ENCODE measurements around the gene CMTM8.

Gene CMTM8

DNA sequence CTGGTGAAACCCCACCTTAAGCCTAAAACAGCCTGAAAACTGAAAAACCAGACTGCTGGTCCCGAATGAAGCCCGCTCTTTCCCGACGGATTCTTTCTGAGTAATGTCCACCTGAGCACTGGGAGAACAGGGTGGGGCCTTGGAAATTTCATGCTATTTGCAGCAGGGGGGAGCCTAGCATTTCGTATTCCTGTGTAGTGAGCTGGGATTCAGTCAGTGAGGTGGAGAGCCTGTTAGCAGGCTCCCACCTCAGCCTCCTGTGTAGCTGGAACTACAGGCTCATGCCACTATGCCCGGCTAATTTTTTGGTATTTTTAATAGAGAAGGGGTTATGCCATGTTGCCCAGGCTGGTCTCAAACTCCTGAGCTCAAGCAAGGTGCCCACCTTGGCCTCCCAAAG lies 74.7 kb downstream of the CMTM8 start:
- DNase-seq (no peak), ATAC-seq (replicated peaks) (no peak)
- H3K27ac Mint-ChIP-seq, result no peak overlapping the region
- no peak overlapping the region for H3K4me3 Mint-ChIP-seq
- H3K9me3 Mint-ChIP-seq, result no peaks in the 10 kb centered on the region
- peaks cover 22 to 35% of the 10 kb centered on the region in 2 donors for H3K4me1 Mint-ChIP-seq
- peaks cover 11 to 28% of the 10 kb centered on the region in 2 donors for H3K27me3 Mint-ChIP-seq
- H3K36me3 Mint-ChIP-seq, result no peaks in the 10 kb centered on the region

DNA sequence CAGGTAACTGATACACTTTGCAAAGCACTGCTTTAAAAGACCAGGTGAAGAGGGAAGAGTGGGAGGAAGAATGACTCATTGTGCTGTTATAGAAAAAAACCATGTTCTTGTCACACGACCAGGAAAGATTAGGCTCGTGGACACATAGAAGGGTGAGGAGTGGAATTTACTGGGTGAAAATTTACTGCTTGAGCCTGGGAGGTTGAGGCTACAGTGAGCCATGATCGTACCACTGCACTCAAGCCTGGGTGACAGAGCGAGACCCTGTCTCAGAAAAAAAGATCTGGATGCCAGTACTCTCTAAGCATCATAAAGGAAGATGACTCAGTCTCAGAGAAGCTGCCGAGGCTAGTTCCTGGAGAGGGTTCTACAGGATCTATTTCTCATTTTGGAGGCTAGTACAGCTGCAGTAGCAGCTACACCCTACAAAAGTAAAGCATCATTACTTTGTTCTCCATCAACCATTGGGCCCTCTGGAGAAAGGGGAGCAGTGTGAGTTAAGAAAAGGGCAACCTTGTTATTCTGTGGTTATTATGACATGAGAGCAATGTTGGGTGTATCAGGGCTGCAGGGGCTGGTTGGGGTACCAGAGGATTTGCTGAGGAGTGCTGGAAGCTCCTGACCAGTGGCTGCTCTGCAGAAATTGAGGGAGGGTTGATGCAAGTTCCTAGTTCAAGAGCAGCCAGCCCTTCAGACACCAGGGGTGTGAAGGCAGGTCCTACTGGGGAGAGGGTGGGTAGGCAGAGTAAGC lies 75.4 kb downstream of the CMTM8 start:
- no peak overlapping the region for H3K4me3 Mint-ChIP-seq

DNA sequence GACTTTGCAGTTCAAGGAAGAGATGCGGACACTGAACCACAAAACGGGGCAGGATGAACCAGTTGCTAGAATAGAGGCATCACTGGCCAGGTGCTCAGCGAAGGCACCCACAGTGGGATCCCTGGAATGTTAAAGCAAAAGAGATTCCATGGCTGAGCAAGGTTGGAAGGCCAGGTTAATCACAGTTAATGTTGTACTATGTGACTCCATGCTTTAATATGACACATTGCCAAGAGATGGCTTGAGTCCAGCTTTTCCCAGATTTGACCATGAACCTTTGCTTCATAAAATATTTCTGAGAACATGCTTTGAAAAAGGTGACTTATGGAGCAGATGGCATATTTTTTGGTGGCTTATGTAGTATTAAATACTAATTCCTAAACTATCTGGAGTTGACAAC lies 77.0 kb downstream of the CMTM8 start:
- ATAC-seq (replicated peaks) (no peak), DNase-seq (no peak)
- Mint-ChIP-seq H3K4me3 (no peak overlapping the region), H3K4me1 (peaks cover 16 to 26% of the 10 kb centered on the region in 2 donors), H3K36me3 (no peaks in the 10 kb centered on the region), H3K9me3 (no peaks in the 10 kb centered on the region), H3K27me3 (peaks cover 11 to 28% of the 10 kb centered on the region in 2 donors), H3K27ac (no peak overlapping the region)

More for the DNA sequence above, 75.4 kb downstream of the CMTM8 start:
- no peaks in the 10 kb centered on the region for H3K9me3 Mint-ChIP-seq
- H3K27ac Mint-ChIP-seq, result peak overlapping the region; percentile 5
- no peaks in the 10 kb centered on the region for H3K36me3 Mint-ChIP-seq
- peaks cover 22 to 35% of the 10 kb centered on the region in 2 donors for H3K4me1 Mint-ChIP-seq
- peaks cover 11 to 28% of the 10 kb centered on the region in 2 donors for H3K27me3 Mint-ChIP-seq
- peak; percentile 45 to 57 for ATAC-seq (replicated peaks)
- no peak for DNase-seq

DNA sequence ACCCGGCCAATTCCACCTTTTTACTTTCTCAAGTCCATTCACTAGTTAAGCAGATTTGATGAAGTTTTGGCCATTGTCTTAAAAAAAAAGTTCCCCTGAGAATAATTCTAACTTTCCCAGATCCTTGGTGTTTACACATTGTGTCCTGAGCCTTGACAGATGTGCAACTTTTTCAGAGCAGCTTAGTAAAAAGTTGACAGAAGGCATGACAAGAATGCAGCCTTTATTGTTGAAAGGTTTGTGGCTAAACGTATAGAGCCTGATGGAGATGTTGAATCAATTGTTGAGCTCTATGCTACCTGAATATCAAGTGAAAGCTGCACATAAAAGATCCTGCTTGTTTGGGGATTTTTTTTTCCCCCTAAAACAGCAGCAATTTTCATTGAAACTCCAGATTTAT lies 77.8 kb downstream of the CMTM8 start:
- no peak overlapping the region for H3K27ac Mint-ChIP-seq
- no peaks in the 10 kb centered on the region for H3K9me3 Mint-ChIP-seq
- H3K27me3 Mint-ChIP-seq, result peaks cover 19 to 35% of the 10 kb centered on the region in 2 donors
- peaks cover 25 to 34% of the 10 kb centered on the region in 2 donors for H3K4me1 Mint-ChIP-seq
- no peaks in the 10 kb centered on the region for H3K36me3 Mint-ChIP-seq
- DNase-seq, result no peak
- ATAC-seq (replicated peaks), result no peak
- H3K4me3 Mint-ChIP-seq, result no peak overlapping the region

DNA sequence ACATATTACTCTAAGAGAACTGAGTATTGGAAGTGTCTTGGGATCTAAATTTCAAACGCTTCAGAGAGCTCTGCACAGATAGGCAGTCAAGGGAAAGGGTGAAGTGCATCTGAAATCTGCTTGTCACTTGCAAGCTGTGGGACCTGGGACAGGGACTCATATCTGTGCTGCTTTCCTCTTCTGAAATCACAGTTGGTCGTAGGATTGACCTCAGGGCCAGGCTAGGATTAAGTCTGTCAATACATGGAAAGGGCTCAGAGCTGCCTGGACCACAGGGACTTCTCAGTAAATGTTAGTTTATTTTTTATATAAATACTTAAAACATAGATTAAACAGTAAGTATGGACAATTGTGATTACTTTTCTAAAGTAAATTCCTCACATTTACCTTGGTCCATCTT lies 78.5 kb downstream of the CMTM8 start:
- Mint-ChIP-seq H3K9me3 (no peaks in the 10 kb centered on the region), H3K27me3 (peaks cover 20 to 31% of the 10 kb centered on the region in 2 donors), H3K4me1 (peaks cover 22 to 36% of the 10 kb centered on the region in 2 donors)

DNA sequence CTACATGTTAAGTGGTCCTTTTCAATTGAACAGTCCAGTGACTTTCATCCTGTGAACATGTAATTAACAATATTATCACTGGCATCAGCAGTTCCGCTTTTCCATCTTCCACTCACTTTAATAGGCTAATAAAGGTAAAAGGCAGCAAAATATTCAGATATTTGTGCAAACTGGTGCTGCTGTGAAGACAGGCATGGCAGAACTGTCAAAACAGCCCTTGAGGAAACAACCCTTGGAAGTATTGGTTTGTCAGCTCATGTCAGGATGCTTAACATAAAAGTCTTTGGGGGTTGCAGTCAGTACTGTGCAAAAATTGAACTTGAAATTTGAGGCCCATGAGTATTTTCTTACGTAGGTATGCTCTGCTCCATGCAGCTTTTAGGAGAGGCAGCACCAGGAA lies 81.1 kb downstream of the CMTM8 start:
- Mint-ChIP-seq H3K36me3 (no peaks in the 10 kb centered on the region), H3K27me3 (peaks cover 10 to 18% of the 10 kb centered on the region in 2 donors), H3K27ac (no peak overlapping the region), H3K9me3 (no peaks in the 10 kb centered on the region), H3K4me3 (no peak overlapping the region), H3K4me1 (peaks cover 9 to 12% of the 10 kb centered on the region in 2 donors)
- ATAC-seq (replicated peaks) (no peak), DNase-seq (no peak)

More for the DNA sequence above, 78.5 kb downstream of the CMTM8 start:
- ATAC-seq (replicated peaks) (no peak), DNase-seq (no peak)
- H3K4me3 Mint-ChIP-seq, result no peak overlapping the region
- no peak overlapping the region for H3K27ac Mint-ChIP-seq
- no peaks in the 10 kb centered on the region for H3K36me3 Mint-ChIP-seq

DNA sequence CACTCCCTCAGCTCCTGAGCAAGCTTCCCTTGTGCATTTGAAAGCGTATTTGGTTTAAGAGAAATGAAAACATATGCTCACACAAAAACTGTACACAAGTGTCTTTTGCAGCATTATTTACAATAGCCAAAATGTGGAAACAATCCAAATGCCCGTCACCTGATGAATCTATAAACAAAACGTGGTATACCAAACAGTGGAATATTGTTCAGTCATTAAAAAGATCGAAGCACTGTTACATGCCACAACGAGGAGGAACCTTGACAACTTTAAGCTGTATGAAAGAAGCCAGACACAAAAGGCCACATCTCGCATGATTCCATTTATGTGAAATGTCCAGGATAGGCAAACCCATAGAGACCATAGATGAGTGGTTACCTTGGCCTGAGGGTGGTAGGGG lies 81.6 kb downstream of the CMTM8 start:
- peaks cover 9 to 12% of the 10 kb centered on the region in 2 donors for H3K4me1 Mint-ChIP-seq
- no peak for DNase-seq
- no peaks in the 10 kb centered on the region for H3K36me3 Mint-ChIP-seq
- no peak overlapping the region for H3K27ac Mint-ChIP-seq
- H3K9me3 Mint-ChIP-seq, result no peaks in the 10 kb centered on the region
- H3K27me3 Mint-ChIP-seq, result peaks cover 10 to 18% of the 10 kb centered on the region in 2 donors
- H3K4me3 Mint-ChIP-seq, result no peak overlapping the region
- ATAC-seq (replicated peaks), result no peak

DNA sequence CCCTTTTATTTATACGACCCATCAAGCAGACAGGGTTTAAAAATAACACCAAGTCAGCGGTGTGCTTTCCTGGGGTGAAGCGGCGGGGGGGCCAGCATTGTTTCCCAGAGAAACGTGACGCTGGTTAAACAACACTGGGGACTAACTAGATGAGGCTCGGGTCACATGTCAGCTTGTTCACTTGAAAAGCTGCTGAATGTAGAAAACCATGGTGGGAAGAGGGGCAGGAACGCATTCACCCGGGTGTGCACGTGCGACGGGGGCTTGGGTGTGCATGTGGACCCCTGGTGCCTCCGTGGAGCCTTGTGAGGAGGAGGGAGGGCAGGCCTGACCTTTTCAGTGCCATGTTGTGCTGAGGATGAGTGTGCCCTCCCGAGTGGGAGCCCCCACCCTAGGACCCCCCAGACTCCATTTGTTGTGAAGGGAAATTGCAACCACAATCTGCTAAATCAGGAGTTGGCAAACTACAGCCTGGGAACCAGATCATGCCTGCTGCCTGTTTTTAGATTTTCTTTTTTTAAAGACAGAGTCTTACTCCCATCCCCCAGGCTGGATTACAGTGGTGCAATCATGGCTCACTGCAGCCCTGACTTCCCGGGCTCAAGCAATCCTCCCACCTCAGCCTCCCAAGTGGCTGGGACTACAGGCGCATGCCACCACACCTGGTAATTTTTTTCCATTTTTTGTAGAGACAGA lies 82.8 kb downstream of the CMTM8 start:
- Mint-ChIP-seq H3K36me3 (no peaks in the 10 kb centered on the region), H3K9me3 (no peaks in the 10 kb centered on the region), H3K27me3 (peaks cover 10 to 18% of the 10 kb centered on the region in 2 donors), H3K27ac (no peak overlapping the region), H3K4me3 (peak overlapping the region in 1 of 2 donors; percentile 52), H3K4me1 (peaks cover 9 to 12% of the 10 kb centered on the region in 2 donors)
- no peak for DNase-seq
- ATAC-seq (replicated peaks), result peak in 1 of 2 donors; percentile 22

DNA sequence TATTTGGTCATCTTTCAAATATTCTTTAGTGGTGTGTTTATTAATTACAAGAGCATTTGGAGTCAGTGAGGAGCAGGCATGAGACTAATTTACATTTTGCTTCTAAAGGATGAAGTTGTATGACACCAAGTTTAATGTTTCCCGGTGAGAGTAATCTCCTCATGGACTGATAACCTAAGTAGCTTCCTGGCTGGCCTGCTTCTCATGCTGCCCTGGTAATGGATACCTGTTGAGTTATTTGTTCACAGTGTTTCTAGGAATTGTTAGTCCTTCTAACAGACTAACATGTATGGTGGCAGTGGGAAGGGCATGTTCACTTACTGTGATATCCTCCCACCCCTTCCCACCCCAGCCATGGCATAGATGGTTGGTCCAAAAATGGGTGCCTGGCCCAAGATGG lies 83.8 kb downstream of the CMTM8 start:
- Mint-ChIP-seq H3K9me3 (no peaks in the 10 kb centered on the region), H3K27me3 (peaks cover 10 to 14% of the 10 kb centered on the region in 2 donors), H3K36me3 (no peaks in the 10 kb centered on the region), H3K4me1 (peaks cover 9 to 12% of the 10 kb centered on the region in 2 donors), H3K4me3 (no peak overlapping the region), H3K27ac (no peak overlapping the region)
- DNase-seq (no peak), ATAC-seq (replicated peaks) (no peak)

DNA sequence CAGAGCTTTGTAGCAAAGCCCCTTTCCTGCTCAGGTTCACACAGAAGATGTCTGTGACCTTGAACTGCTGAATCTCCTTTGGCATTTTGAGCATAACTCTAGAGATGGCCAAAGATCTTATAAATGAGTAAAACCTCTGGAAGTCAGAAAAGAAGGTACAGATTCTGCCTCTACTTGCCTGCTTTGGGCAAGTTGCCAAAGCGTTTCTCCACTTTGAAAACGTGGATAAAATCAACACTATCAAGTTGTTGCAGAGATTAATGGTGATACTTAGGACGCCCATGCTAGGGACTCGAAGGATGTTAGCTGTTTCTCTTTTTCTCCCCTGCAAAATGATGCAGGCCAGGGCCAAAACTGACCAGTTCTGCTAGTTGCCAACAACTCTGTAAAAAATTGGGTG lies 85.1 kb downstream of the CMTM8 start:
- Mint-ChIP-seq H3K4me3 (no peak overlapping the region), H3K9me3 (no peaks in the 10 kb centered on the region), H3K27me3 (peaks cover 10 to 14% of the 10 kb centered on the region in 2 donors), H3K4me1 (peaks cover 9 to 12% of the 10 kb centered on the region in 2 donors), H3K36me3 (no peaks in the 10 kb centered on the region), H3K27ac (no peak overlapping the region)
- ATAC-seq (replicated peaks), result no peak
- DNase-seq, result no peak

DNA sequence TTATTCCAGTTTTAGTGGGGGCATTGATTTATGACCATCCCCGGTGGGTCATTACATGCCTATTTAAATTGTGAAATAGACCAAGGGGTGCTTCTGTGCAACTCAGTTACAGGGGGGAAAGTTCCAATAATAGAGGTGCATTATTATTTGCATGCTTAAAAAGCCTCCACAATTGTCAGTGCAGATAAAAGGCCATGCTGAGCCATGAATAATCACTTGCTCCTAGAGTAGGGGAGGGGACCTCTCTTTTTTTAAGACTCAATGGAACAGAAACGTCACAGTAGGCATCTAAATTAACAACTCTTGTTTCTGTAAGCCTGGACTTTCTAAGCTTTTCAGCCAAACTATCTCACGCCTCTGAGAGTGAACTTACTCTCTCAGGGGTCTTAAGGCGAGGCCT lies 86.7 kb downstream of the CMTM8 start:
- Mint-ChIP-seq H3K36me3 (no peaks in the 10 kb centered on the region), H3K27me3 (peaks cover 10 to 11% of the 10 kb centered on the region in 2 donors), H3K9me3 (no peaks in the 10 kb centered on the region), H3K4me3 (no peak overlapping the region), H3K4me1 (peaks cover 9 to 12% of the 10 kb centered on the region in 2 donors), H3K27ac (no peak overlapping the region)
- DNase-seq (no peak), ATAC-seq (replicated peaks) (no peak)

DNA sequence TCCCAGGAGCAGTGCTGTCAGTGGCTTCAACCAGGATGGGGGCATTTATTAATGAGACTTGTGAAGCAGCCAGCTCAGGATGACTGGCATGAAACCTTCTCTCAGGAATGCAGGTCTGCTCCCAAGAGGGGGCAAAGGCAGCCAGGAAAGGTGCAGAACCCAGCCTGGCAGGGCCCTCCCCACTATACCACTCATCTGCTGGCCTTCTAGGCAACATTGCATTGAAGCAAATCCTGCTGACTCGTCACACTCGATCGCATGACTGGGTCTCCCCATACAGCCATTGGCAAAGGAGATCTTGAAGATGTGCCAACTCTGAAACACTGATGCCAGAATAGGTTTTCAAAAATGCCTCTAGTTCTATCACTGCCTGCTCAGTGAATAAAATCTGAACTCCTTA lies 87.4 kb downstream of the CMTM8 start:
- H3K27me3 Mint-ChIP-seq, result peaks cover 4 to 5% of the 10 kb centered on the region in 2 donors
- H3K4me1 Mint-ChIP-seq, result peaks cover 4 to 6% of the 10 kb centered on the region in 2 donors
- no peaks in the 10 kb centered on the region for H3K9me3 Mint-ChIP-seq
- DNase-seq, result no peak
- no peaks in the 10 kb centered on the region for H3K36me3 Mint-ChIP-seq
- no peak overlapping the region for H3K27ac Mint-ChIP-seq
- no peak for ATAC-seq (replicated peaks)
- no peak overlapping the region for H3K4me3 Mint-ChIP-seq

DNA sequence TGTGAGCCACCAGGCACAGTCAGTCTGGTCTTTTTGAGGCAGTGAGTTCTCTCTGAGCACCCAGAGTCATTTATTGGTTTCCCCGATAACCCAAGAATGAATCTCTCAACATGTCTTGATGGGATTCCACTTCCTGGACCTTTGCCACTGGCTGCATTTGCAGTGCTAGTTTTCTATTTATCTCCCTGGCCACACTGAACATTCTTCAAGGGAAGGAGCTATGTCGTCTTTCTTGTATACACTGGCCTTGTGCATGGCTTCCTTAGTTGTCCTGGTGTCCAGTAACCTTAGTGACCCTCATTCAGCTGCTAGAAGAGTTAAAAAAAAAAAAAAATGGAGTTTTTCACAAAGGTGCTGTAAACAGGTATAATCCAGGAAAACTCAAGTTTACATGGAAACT lies 88.3 kb downstream of the CMTM8 start:
- Mint-ChIP-seq H3K27ac (no peak overlapping the region), H3K27me3 (no peaks in the 10 kb centered on the region), H3K4me1 (no peaks in the 10 kb centered on the region), H3K9me3 (no peaks in the 10 kb centered on the region), H3K36me3 (no peaks in the 10 kb centered on the region), H3K4me3 (no peak overlapping the region)
- DNase-seq (no peak), ATAC-seq (replicated peaks) (no peak)

DNA sequence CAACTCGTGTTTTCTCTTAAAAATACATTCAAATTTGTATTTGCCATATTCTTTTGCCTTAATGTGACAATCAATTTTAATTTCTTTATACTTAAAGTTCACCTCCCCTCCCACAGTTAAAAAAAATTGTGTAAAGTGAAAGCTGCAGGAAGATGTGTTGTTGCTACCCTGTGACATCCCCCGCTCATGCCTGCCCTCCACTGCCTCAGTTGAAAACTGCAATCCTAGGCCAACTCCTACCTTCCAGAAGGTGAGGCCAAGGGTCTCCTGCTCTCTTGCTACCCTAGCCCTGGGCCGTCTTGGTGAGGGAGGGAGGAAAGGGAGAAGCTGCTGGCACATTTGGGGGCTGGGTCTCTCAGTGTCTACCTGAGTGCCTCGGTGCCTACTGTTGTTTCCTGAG lies 96.2 kb downstream of the CMTM8 start:
- Mint-ChIP-seq H3K4me3 (no peak overlapping the region), H3K4me1 (peaks cover 0 to 7% of the 10 kb centered on the region in 2 donors), H3K36me3 (no peaks in the 10 kb centered on the region), H3K9me3 (no peaks in the 10 kb centered on the region), H3K27me3 (no peaks in the 10 kb centered on the region), H3K27ac (no peak overlapping the region)
- DNase-seq, result no peak
- peak; percentile 41 to 50 for ATAC-seq (replicated peaks)
